ENCODE results near the gene GSE1. TPM values are rescaled to one million over a fixed set of nuclear protein-coding genes. Genes with fewer than 3 reads are reported as not detected.
A peak's percentile ranks its signal among the peaks of the same experiment; 100 is the strongest.

The GSE1 gene
- total and polyA plus RNA-seq, 5 experiments from 2014 or later: 1.5 to 56.2 (median 2.9) TPM

- H3K9me3 Mint-ChIP-seq: no peaks in the 10 kb centered on the region
- POLR2A ChIA-PET: interaction anchor here (1.1 kb wide), 1 partner anchor 9 kb away, joined by 3 read pairs; no protein-coding TSS in a partner anchor
- ATAC-seq (no peak), DNase-seq (no peak)
- H3K4me3 Mint-ChIP-seq: no peak overlapping the region
- H3K27me3 Mint-ChIP-seq: no peaks in the 10 kb centered on the region
- peaks cover 10 to 36% (median 16%) of the 10 kb centered on the region in 4 donors for H3K4me1 Mint-ChIP-seq
- peak overlapping the region in 1 of 10 donors; percentile 47 for H3K27ac Mint-ChIP-seq
- H3K36me3 Mint-ChIP-seq: peaks cover 0 to 16% (median 2%) of the 10 kb centered on the region in 3 donors
Measured at GRCh38 chr16:85594273-85594977, 18.7 kb upstream of the GSE1 start.

DNA sequence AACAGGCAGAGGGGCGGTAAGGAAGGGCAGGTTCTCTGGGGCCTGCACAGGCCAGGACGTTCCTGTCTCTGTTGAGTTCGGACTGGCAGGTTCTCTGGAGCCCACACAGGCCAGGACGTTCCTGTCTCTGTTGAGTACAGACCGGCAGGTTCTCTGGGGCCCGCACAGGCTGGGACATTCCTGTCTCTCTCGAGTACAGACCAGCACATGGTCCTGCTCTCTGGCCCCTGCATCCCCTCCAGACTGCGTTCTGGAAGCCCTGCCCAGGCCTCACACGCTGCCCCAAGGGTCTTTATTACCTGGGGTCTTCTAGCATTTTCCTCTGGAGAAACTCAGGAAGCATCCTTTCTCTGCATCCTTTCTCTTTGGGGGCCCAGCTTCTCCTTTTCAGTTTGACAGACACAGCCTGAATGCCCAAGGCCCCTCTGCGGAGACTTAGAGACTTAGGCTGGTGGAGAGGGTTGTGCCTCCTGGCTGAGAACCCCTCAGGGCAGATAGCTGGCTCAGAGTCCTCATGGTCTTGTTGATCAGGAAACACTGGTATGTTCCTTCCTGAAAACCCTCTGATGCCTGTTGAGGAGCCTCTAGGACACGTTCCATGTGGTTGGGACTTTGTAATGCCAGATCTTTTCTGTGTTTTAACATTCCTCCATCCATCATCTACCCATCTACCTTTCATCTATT, 18.0 kb upstream of the GSE1 start:
- POLR2A ChIA-PET: no interaction called here

GRCh38 chr16:85595812-85596502, 17.2 kb upstream of the GSE1 start:
- Mint-ChIP-seq H3K9me3 (no peaks in the 10 kb centered on the region), H3K27ac (peak overlapping the region in 4 of 10 donors; percentile 27 to 70 (median 51)), H3K36me3 (peaks cover 0 to 16% (median 2%) of the 10 kb centered on the region in 3 donors), H3K4me1 (peaks cover 16 to 44% (median 21%) of the 10 kb centered on the region in 4 donors), H3K4me3 (peak overlapping the region in 1 of 10 donors; percentile 7), H3K27me3 (no peaks in the 10 kb centered on the region)
- POLR2A ChIA-PET: no interaction called here
- ATAC-seq (no peak), DNase-seq (no peak)

More for the DNA sequence above, 18.0 kb upstream of the GSE1 start:
- DNase-seq (no peak), ATAC-seq (no peak)
- no peaks in the 10 kb centered on the region for H3K9me3 Mint-ChIP-seq
- H3K27ac Mint-ChIP-seq: peak overlapping the region in 2 of 10 donors; percentile 27 to 60
- peaks cover 0 to 16% (median 2%) of the 10 kb centered on the region in 3 donors for H3K36me3 Mint-ChIP-seq
- no peak overlapping the region for H3K4me3 Mint-ChIP-seq
- peaks cover 14 to 38% (median 18%) of the 10 kb centered on the region in 4 donors for H3K4me1 Mint-ChIP-seq
- H3K27me3 Mint-ChIP-seq: no peaks in the 10 kb centered on the region

DNA sequence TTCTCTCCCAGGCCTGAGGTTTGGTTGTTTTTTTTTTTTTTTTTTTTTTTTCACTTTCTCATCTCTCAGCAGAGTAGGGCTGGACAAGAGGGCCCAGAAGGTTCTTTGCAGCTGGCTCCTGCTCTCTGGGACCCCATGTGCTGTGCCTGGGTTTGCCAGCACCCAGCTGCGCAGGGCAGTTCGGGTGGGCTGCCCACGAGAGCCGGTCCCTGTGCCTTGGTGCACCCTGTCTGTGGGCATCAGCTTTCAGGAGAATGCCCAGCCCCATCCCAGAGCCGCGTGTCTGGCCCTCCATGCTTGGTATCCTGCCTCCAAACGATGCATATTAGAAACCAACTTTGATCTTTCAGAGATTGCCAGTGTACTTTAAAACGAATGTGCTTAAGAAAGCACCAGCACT, 15.0 kb upstream of the GSE1 start:
- H3K36me3 Mint-ChIP-seq: peaks cover 0 to 16% (median 2%) of the 10 kb centered on the region in 3 donors
- H3K9me3 Mint-ChIP-seq: no peaks in the 10 kb centered on the region
- no peak for DNase-seq
- H3K27me3 Mint-ChIP-seq: no peaks in the 10 kb centered on the region
- no peak for ATAC-seq
- no peak overlapping the region for H3K27ac Mint-ChIP-seq
- H3K4me3 Mint-ChIP-seq: no peak overlapping the region
- H3K4me1 Mint-ChIP-seq: peaks cover 13 to 35% (median 18%) of the 10 kb centered on the region in 4 donors
- POLR2A ChIA-PET: interaction anchor here (0.6 to 0.7 kb wide), 2 partner anchors 19 to 133 kb away, joined by 3 read pairs; no protein-coding TSS in a partner anchor

DNA sequence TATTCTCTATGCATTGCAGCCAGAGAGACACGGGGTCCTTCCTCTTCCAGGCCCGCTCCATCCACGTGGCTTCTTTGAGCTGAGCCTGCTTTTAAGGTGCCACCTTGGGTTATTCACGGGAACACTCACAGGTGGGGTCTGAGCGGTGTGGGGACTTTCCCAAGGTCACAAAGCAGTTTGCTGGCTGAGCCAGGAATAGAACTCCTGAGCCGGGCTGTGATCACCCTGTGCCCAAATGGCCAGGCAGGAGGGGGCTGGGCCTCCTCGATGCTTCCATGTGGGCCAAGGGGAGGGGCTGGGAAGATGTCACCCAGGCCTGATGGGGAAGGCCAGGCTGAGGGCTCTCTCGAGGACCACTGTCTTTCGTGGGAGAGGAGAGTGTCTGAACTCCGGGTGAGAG, 13.0 kb upstream of the GSE1 start:
- Mint-ChIP-seq H3K27ac (no peak overlapping the region), H3K36me3 (peaks cover 0 to 16% (median 2%) of the 10 kb centered on the region in 3 donors)
- POLR2A ChIA-PET: interaction anchor here (0.7 to 1.2 kb wide), 2 partner anchors 10 to 170 kb away, joined by 3 to 5 read pairs; no protein-coding TSS in a partner anchor

GRCh38 chr16:85600530-85601271, 12.4 kb upstream of the GSE1 start:
- DNase-seq: no peak
- POLR2A ChIA-PET: interaction anchor here (0.7 to 1.2 kb wide), 3 partner anchors 9 to 170 kb away, joined by 3 to 5 read pairs (median 3); no protein-coding TSS in a partner anchor
- no peaks in the 10 kb centered on the region for H3K27me3 Mint-ChIP-seq

More for the DNA sequence above, 13.0 kb upstream of the GSE1 start:
- H3K27me3 Mint-ChIP-seq: no peaks in the 10 kb centered on the region
- peaks cover 13 to 35% (median 14%) of the 10 kb centered on the region in 4 donors for H3K4me1 Mint-ChIP-seq
- DNase-seq: no peak
- H3K9me3 Mint-ChIP-seq: no peaks in the 10 kb centered on the region
- no peak for ATAC-seq
- H3K4me3 Mint-ChIP-seq: no peak overlapping the region

GRCh38 chr16:85601272-85601639, 11.9 kb upstream of the GSE1 start:
- POLR2A ChIA-PET: interaction anchor here (1.2 kb wide), 2 partner anchors 9 to 16 kb away, joined by 3 to 5 read pairs; no protein-coding TSS in a partner anchor
- H3K4me3 Mint-ChIP-seq: no peak overlapping the region
- H3K9me3 Mint-ChIP-seq: no peaks in the 10 kb centered on the region
- peak overlapping the region in 1 of 10 donors; percentile 20 for H3K27ac Mint-ChIP-seq
- no peaks in the 10 kb centered on the region for H3K27me3 Mint-ChIP-seq
- DNase-seq: no peak
- peaks cover 6 to 37% (median 18%) of the 10 kb centered on the region in 4 donors for H3K4me1 Mint-ChIP-seq
- H3K36me3 Mint-ChIP-seq: peaks cover 0 to 13% (median under 1%) of the 10 kb centered on the region in 3 donors
- no peak for ATAC-seq

More at GRCh38 chr16:85600530-85601271, 12.4 kb upstream of the GSE1 start:
- no peaks in the 10 kb centered on the region for H3K9me3 Mint-ChIP-seq
- H3K36me3 Mint-ChIP-seq: peaks cover 0 to 16% (median 2%) of the 10 kb centered on the region in 3 donors
- peak overlapping the region in 3 of 10 donors; percentile 29 to 63 (median 62) for H3K27ac Mint-ChIP-seq
- ATAC-seq: no peak
- no peak overlapping the region for H3K4me3 Mint-ChIP-seq
- H3K4me1 Mint-ChIP-seq: peaks cover 9 to 36% (median 16%) of the 10 kb centered on the region in 4 donors

DNA sequence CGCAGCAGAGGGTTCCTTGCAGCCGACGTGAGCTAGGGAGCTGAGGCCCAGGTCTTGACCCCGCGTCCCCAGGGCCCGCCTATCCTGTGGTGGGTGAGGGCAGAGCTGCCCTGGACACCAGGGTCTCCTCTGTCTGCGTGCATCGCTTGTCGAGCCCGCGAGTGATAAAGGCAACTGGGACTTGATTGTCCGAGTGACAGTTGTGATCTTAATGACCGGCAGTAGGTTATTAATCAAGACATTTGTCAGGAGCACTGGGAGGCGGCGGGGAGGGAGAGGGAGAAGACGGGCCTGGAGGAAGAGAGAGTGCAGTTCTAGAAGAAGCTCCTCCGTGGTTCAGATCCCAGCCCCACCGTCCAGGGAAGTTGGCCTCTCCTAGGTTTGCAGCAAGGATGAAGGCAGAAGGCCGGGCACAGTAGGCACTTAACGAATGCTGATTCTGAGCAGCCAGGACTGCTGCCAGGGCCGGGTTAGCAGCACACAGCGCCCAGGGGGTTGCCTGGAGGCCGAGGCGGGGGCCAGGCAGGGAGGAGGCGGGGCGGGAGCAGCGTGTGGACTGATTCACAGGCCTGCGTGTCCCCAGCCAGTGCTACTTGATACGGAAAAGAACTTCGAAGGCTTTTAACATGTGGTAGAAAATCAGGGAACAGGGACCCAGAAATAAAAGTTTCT, 11.3 kb upstream of the GSE1 start:
- ATAC-seq (no peak), DNase-seq (no peak)
- Mint-ChIP-seq H3K27ac (peak overlapping the region in 3 of 10 donors; percentile 20 to 22 (median 20)), H3K36me3 (peaks cover 0 to 12% (median 0%) of the 10 kb centered on the region in 3 donors), H3K4me3 (no peak overlapping the region), H3K4me1 (peaks cover 6 to 37% (median 18%) of the 10 kb centered on the region in 4 donors), H3K27me3 (no peaks in the 10 kb centered on the region), H3K9me3 (no peaks in the 10 kb centered on the region)
- POLR2A ChIA-PET: interaction anchor here (1.2 kb wide), 1 partner anchor 16 kb away, joined by 3 read pairs; no protein-coding TSS in a partner anchor

- no peak for ATAC-seq
- H3K27ac Mint-ChIP-seq: peak overlapping the region in 1 of 10 donors; percentile 52
- POLR2A ChIA-PET: interaction anchor here (1.0 kb wide), 1 partner anchor 9 kb away, joined by 3 read pairs; no protein-coding TSS in a partner anchor
- no peak for DNase-seq
- H3K4me3 Mint-ChIP-seq: no peak overlapping the region
- no peaks in the 10 kb centered on the region for H3K9me3 Mint-ChIP-seq
- H3K27me3 Mint-ChIP-seq: no peaks in the 10 kb centered on the region
- H3K4me1 Mint-ChIP-seq: peaks cover 8 to 42% (median 23%) of the 10 kb centered on the region in 4 donors
- H3K36me3 Mint-ChIP-seq: peaks cover 0 to 9% (median 0%) of the 10 kb centered on the region in 3 donors
Measured at GRCh38 chr16:85602402-85603202, 10.5 kb upstream of the GSE1 start.

- peaks cover 0 to 4% (median 0%) of the 10 kb centered on the region in 3 donors for H3K36me3 Mint-ChIP-seq
- peaks cover 5 to 45% (median 28%) of the 10 kb centered on the region in 4 donors for H3K4me1 Mint-ChIP-seq
- no peaks in the 10 kb centered on the region for H3K9me3 Mint-ChIP-seq
- no peaks in the 10 kb centered on the region for H3K27me3 Mint-ChIP-seq
- H3K4me3 Mint-ChIP-seq: no peak overlapping the region
- ATAC-seq (no peak), DNase-seq (no peak)
- POLR2A ChIA-PET: interaction anchor here (1.0 kb wide), 1 partner anchor 10 kb away, joined by 3 read pairs; no protein-coding TSS in a partner anchor
- H3K27ac Mint-ChIP-seq: peak overlapping the region in 1 of 10 donors; percentile 43
Measured at GRCh38 chr16:85603203-85603755, 9.8 kb upstream of the GSE1 start.

Data from naive thymus-derived CD8-positive, alpha-beta T cell (primary cell).